ENCODE results near the gene C1QTNF1.

C1QTNF1 gene

DNA sequence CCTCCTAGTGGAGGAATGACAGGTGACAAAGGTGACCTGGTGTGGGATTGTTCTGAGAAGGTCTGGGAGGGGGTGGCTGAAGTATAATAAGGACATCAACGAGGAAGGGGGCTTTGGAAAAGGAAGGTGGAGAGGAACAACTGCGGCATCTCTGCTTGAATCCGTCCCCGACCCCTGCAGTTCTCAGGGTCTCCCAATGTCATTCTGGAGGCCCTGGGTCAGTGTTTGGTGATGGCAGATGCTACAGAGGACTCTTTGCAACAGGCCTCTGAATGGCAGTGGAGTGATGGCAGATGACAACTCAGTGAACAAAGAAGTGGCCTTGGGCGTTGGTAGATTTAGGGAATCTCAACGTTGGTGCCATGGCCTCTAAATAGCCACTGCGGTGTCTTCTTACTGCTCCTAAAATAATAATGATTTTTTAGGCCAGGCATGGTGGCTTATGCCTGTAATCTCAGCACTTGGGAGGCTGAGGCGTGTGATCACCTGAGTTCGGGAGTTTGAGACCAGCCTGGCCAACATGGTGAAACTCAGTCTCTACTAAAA, 52.0 kb downstream of the C1QTNF1 start:
- FAIRE-seq (no peak), DNase-seq (ENCODE audit: insufficient read length, low spot score) (no peak)

DNA sequence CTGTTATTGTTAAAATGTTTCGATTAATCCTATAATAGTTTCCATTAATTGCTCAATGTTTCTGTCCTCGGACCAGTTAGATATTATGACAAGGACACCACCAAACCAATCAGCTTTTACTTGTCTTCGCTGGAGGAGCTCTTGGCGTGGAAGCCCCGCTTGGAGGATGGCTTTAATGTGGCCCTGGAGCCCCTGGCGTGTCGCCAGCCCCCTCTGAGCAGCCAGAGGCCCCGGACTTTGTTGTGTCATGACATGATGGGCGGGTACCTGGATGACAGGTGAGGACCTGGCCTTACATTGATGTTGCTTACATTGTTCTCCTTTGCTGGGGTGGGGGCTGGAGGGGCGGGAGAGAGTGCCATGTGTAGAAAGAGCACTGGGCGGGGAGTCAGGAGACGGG, 53.6 kb downstream of the C1QTNF1 start:
- FAIRE-seq, result no peak
- no peak for DNase-seq (ENCODE audit: insufficient read length, low spot score)

DNA sequence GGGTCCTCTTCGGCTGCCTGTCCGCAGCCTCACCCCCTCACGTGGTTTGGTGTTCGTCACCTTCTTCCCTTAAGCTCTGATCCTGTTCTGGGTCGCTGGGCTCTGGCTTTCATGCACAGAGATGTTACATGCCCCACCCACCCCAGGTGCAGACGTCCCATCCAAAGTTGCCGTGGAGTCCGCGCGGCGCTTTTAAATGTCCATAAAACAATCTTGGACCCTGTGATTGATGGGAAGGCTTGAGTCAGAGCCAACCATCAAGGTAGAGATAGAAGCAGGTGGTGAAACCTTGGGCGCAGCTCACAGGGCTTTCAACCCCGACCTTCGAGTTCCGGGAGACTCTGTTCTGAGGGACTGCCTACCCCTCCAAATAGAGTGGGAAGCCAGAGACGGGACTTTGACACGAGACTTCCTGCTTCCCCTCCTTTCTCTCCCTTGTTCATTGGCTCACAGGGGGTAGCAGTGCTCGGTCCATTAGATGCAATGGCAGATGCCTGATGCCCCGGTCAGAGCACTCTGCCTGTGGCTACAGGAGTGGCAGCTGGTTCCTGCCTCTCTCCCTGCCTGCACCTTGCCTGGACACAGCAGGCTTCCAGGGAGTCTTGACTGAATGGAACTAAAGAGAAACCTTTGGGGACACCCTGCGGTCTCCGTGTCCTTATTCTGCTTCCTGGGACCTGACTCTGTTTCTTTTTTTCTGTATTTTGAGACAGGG, 54.7 kb downstream of the C1QTNF1 start:
- no peak for FAIRE-seq
- DNase-seq (ENCODE audit: insufficient read length, low spot score), result no peak

DNA sequence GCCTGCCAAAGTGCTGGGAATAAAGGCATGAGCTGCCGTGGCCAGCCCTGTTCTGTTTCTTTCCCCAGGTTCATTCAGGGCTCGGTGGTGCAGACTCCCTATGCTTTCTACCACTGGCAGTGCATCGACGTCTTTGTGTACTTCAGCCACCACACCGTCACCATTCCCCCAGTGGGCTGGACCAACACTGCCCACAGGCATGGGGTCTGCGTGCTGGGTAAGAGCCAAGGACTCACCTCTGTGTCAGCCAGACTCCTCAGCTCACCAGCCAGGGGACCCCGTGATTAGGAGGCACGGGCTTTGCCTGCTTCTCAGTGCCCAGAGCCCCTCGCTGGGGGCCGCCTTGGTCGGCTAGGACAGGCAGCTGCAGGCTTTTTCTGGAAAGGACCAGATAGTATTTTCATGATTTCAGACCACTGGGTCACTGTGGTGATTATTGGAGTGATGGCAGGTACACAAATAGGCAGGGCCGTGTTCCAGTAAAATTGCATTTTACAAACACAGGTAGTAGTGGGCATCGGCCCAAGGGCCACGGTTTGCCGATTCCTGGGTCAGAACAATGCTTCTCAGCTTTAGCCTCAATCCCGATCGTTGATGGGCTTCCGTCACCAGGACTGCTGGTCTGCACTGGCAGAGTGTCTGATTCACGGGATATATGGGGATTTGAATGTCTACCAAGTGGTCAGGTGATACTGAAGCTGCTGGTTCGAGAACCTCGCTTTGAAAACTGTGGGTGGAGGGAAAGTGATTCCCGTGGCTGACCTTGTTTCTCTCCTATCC, 55.6 kb downstream of the C1QTNF1 start:
- no peak for DNase-seq (ENCODE audit: insufficient read length, low spot score)

DNA sequence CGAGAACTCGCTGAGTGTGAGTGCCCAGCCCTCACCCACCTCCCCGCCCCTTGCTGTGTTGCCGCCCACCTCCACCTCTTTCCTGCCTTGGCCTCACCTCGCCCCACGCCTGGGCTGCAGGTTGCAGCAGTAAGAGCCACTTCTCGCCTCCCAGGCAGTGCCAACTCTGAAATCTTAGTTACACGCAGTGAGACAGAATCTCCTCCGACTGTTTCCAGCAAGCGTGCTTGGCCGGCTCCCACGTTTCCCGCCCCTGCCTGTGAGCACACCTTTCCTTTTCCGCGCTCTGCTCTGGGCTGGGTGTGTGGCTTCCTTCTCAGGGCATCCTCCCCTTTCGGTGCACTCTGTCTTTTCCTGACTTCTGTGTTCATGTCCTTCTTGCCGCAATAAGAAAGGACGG, 56.4 kb downstream of the C1QTNF1 start:
- no peak for FAIRE-seq
- no peak for DNase-seq (ENCODE audit: insufficient read length, low spot score)

More for the DNA sequence above, 55.6 kb downstream of the C1QTNF1 start:
- FAIRE-seq, result no peak

DNA sequence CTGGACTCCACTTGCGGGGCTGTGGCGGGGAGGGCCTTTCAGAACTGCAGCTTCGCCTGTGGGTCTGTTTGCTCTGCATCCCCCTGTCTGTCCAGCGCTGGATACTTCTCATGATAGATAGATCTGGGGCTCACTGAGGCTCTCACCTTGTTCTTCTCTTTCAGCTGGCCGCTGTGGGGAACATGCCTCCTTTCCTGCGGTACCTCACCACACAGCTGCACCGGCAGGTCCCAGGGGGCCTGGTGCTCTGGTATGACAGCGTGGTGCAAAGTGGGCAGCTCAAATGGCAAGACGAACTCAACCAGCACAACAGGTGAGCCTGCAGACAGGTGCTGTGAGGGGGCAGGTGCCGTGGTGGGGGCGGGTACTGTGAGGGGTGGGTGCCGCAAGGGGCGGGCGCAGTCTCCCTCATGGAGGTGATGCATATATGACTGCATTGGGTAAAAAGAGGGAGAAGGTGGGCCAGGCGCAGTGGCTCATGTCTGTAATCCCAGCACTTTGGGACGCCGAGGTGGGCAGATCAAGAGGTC, 56.9 kb downstream of the C1QTNF1 start:
- DNase-seq (ENCODE audit: insufficient read length, low spot score), result no peak
- no peak for FAIRE-seq

DNA sequence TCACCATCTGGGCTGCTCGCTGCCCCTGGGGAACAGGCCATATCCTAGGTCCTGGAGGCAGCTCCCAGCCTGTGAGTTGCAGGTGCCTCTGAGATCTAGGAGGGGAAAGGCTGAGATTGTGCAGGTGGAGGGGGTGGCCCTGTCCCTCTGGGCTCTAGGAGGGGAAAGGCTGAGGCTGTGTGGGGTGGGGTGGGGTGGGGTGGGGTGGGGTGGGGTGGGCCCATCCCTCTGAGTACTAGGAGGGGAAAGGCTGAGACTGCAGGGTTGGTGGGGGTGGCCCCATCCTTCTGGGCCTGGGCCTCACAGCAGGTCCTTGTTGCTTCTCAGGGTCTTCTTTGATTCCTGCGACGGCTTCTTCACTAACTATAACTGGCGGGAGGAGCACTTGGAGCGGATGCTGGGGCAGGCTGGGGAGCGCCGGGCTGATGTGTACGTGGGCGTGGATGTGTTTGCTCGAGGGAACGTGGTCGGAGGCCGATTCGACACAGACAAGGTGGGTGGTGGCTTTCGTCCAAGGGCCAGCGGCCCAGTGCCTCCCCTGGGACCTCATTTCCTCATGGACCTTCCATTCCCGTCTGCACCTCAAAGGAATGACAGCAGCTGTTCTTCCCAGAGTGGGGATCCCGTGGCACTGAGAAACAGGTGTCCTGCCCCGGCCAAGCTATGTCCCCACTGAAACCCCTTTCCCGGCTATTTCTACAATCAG, 57.8 kb downstream of the C1QTNF1 start:
- no peak for DNase-seq (ENCODE audit: insufficient read length, low spot score)
- FAIRE-seq, result no peak

DNA sequence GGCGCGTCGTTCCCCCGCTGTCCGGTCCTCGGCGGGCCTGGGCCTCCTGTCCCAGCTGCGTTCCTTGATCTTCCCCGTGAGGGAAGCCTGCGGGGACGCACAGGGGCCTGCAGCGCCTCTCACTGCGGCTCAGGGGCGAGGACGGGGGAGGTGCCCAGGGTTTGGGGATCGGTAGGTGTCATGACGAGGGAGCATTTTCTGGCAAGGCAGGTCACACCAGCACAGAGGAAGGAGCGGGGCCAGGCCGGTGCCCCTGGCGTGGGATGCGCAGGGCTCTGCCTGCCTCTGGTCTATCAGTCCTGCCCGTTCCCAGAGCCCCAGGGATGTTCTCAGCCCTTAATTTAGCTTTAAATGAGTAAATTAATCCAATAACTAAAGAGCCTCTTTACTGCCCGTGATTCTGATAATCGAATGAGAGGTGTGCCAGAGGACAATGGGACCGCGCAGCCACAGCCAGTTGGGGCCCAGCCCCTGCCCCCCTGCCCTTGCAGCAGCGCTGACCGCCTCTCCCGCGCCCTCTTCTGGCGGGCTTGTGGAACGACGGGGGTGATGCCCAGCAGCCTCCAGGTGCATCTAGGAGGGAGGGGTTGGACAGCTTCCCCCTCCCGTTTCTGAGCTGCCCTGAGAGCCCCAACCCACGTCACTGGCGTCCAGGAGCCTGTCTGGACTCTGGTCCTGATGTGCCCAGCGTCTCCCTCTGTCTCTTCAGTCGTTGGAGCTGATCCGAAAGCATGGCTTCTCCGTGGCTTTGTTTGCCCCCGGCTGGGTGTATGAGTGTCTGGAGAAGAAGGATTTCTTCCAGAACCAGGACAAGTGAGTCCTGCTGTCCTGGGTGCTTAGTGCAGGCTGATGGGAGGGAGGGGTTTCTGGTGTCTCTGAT, 58.6 kb downstream of the C1QTNF1 start:
- no peak for FAIRE-seq
- peak; percentile 53 for DNase-seq (ENCODE audit: insufficient read length, low spot score)

DNA sequence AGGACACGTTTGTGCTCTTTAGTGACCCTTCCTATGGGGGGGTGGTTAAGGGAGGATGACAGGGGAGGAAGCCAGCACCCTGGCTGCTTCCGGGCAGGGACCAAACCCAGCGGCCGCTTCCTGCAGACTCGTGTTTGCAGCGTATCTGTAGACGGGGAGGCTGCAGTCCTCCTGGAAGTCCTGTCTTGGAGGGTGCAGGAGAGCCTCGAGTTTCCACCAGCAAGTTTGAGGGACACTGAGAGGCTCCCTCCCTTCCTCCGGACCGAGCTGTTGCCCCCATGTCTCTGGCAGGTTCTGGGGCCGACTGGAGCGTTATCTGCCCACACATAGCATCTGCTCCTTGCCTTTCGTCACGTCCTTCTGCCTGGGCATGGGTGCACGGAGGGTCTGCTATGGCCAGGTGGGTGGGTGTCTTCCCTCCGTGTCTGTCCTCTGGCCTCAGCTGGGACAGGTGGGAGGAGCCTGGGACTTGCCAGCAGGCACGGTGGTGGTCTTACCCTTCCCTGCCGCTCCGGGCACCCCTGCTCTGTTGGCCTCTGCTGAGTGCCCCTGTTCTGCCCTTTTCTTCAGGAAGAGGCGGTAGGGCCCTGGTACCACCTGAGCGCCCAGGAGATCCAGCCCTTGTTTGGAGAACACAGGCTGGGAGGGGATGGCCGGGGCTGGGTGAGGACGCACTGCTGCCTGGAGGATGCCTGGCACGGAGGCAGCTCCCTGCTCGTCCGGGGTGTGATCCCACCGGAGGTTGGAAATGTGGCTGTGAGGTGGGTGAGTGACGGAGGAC, 59.4 kb downstream of the C1QTNF1 start:
- no peak for DNase-seq (ENCODE audit: insufficient read length, low spot score)
- no peak for FAIRE-seq

DNA sequence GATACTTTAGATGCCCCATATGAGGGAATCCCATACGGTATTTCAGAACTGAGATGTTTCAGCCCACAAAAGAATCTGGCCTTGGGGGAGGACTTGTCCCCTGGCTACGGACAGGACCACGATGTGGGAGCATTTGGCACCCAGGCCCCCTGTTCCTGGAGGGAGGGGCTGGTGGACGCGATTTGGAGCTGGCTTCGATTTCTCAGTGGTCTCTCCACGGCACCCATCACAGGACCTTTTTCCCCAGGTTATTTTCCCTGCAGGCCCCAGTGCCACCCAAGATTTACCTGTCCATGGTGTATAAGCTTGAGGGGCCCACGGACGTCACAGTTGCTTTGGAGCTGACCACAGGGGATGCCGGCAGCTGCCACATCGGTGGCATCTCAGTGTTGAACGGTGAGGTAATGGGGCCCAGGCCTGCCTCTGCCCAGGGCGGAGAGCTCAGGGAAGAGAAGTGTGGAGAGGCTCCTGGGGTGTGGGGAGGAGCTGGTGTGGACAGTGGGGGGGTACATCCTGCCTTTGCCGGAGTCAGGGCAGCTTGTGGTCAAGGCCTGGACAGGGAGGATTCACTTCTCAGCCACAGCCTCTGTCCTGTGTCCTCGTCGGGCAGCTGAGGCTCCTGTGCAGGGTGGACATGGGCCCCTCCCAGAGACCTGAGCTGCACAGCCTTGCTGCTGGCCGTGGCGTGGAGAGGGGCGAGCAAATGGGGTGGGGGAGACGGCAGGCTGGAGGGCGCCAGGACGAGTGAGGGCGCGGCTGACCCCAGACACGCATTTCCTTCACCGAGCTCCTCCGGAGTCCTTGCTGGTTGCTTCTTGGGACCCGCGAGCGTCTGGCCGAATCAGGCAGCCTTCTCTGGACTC, 60.6 kb downstream of the C1QTNF1 start:
- DNase-seq (ENCODE audit: insufficient read length, low spot score), result no peak
- FAIRE-seq, result no peak

DNA sequence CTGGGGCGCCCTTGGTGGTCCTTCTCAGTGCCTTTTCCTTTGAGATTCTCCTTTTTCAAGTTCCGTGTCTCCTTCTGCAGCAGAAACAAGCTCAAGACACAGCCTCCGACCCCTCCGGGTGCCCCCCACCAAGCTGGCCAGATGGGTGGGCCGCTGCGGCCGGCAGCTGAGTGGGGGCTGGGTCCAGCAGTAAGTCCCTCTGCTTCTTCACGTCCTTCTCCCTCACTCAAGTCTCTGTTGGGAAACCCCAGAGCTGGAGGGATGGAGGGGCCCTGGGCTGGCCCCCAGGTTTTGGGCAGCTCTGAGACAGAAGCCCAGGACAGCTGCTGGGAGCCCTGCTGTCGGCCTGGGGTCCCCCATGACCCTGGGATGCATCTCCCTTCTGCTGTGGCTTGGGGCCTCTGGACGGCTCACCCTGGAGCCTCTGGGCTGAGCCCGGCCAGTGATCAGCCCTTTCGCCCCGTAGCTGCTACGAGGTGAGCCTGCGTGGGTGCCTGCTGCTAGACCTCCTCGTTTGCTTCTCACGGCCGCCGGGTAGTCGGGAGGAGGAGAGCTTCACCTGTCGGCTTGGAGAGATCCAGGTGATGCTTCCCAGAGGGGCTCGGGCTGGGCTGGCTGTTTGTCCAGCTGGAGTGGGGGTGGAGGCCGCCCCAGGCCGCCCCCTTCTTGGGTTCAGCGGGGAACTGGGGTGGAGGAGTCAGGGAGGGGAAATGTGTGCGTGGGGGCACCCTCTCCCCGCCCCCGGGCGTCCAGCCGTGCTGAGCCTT, 61.4 kb downstream of the C1QTNF1 start:
- no peak for DNase-seq (ENCODE audit: insufficient read length, low spot score)
- FAIRE-seq, result no peak

DNA sequence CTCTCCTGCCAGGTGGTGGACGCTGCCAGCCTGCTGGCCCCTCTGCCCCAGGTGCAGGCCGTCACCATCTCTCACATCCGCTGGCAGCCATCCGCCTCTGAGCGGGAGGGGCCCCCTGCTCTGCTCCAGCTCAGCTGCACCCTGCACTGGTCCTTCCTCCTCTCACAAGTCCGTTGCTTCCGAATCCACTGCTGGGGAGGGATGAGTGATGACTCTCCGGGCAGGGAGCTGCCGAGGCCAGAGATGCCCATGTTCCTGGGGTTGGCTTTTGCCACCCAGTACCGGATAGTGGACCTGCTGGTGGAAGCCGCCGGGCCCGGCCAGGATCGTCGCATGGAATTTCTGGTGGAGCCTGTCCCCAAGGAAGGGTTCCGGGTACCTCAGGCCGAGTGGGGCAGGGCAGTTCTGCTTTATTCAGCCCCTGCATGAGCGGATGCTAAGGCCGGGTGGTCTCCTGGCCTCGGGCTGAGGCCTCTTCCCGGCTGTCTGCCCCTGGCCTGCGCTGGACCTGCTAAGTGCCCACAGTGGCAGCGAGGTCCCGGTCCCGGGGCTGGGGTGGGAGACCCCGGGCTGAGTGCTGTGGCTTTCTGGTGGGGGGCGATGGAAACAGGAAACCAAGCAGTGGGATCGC, 62.1 kb downstream of the C1QTNF1 start:
- no peak for DNase-seq (ENCODE audit: insufficient read length, low spot score)
- no peak for FAIRE-seq

DNA sequence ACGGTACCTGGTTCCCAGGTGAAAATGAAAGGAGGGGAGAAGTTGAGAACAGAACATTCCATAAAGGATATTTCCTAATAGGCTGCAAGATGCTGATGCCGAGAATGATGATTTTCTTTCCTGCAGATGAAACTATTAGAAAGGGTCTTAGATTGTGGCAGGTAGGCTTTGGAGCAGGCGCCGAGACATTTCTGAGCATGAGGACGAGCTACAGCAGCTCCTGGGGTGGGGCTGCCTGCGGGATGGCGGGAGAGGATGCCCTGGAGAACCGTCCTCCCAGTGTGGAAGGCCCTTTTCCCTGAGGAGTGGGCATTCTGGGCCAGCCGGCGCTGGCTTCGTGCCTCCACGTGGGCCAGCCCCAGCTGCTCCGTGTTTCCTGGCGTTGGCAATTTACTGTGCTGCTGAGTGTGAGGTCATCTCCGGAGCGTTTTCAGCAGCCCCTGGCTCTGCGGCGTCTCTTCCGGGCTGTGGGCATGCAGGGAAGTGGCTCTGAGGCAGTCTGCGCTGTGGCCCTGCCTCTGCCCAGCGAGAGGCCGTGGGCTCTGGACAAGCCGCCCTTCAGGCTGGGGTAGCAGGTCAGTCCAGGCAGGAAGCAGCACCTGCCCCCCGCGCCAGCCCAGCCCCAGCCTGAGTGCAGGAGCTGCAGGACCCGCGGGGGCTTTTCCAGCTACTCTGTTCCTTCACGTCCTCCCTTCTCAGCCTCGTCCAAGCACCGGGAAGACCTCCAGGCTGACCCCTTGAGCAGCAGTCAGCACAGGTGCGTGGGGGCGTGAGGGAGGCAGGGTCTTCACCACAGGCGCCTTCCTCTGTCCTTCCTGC, 62.8 kb downstream of the C1QTNF1 start:
- no peak for FAIRE-seq
- DNase-seq (ENCODE audit: insufficient read length, low spot score), result no peak

DNA sequence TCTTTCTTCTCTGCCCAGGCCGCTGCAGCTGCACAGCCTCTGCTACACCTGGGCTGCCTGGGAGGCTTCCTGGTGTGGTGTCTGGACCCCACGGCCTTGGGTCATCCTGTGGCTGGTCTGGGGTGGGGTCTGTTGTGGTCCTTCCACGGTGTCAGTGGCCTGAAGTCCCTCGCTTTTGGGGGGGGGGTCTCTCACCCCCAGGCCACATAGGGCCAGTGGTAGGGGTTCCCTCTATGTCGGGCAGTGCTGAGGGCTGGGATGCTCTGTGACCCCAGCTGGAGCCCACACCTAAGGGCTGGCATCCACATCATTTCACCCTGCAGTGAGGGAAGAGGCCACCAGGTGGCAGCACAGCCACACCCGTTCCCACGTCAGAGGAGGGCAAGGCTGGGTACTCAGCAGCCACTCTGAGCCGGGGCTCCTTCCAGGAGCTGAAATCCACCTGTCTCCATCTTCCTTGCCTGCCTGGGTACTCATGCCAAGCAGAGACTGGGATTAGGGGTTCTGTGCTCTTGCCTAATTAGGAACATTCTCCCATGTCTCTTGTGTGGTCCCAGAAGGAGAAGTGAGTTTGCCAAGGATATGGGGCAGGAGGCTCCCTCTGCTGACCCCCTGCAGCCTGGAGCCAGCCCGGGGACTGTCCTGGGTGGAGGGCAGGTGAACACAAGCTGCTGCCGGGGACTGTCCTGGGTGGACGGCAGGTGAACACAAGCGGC, 63.6 kb downstream of the C1QTNF1 start:
- DNase-seq (ENCODE audit: insufficient read length, low spot score) (peak; percentile 84), FAIRE-seq (peak; percentile 91)

DNA sequence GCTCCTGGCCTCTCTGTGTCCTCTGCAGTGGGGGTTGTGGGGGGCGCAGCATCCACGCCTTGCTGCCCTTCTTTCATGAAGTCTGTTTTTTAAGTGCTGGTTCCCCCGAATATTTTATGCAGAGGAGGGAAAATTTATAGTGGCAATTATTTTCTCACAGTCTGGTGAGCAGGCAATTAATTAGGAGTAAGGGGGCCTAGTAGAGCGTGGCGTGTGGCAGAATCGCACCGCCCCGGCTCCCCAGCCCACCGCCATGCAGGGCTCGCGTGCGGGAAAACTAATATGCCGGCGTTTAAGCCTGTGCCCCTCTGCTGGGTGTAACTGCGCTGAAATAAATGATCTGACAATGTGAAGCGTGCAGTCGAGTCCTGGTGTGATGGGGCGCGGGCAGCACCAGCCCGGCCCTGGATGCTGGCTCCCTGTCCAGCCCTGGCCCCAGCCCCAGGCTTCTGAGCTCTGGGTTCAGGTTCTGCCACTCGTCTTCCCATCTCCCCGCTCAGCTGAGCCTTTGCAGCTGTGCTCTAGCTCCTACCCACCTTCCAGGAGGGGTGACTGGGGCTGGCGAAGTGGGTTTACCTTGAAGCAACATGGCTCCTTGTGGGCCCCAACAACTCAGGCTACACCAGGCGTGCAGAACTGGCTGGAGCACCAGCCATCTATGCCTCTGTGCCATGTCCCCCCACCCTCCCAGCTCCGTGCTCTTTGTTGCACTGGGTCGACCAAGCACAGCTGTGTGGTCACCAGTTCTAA, 64.5 kb downstream of the C1QTNF1 start:
- FAIRE-seq (no peak), DNase-seq (ENCODE audit: insufficient read length, low spot score) (no peak)

Data from HTR-8/SVneo (cell line).